ENCODE data around the gene NHLRC4. TPM values are rescaled to one million over a fixed set of nuclear protein-coding genes. Genes with fewer than 3 reads are reported as not detected.
A peak's percentile ranks its signal among the peaks of the same experiment; 100 is the strongest.

The NHLRC4 gene
- total and polyA plus RNA-seq, 2 of the 8 experiments (the other 6 are each of a cell fraction or from before 2014, with no cell fraction given): 0.60 to 0.76 TPM

DNA sequence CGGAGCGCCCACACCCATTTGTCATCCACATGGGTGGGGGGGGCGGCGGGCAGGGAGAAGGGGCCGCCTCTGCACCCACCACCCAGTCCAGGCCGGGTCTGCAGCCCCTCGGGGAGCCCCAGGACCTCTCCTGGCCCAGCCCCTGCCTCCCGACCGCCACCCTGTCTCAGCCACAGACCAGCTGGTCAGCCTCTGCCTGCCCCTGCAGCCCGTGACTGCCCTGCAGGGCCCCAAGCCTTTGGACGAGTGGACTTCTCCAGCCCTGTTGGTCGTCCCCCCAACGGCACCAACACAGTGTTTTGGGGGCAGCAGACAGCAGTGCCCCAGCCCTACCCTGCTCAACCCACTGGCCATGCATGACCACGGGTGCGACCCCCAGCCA is 5.4 kb upstream of the NHLRC4 start:
- no peak overlapping the region for H2BK20ac ChIP-seq (ENCODE audit: low read length)
- no peak overlapping the region for H4K8ac ChIP-seq (ENCODE audit: extremely low read depth, insufficient read depth, low read length)
- no peaks in the 10 kb centered on the region; a peak in 1 of 8 replicates for H3K36me3 ChIP-seq (ENCODE audit: control insufficient read depth in 2 of 4, insufficient read depth in 4 of 4, low read length in 3 of 4)
- DNase-seq (ENCODE audit: low read depth in 1 of 2, low spot score in 2 of 2) (no peak), FAIRE-seq (no peak)
- ChIA-PET CTCF (ENCODE audit: partially characterized antibody) (interaction anchor here (0.7 to 1.4 kb wide), 5 partner anchors 22 to 169 kb away, joined by 3 to 4 read pairs (median 3); no protein-coding TSS in a partner anchor), POLR2A (ENCODE audit: partially characterized antibody) (interaction anchor here (0.9 kb wide), 1 partner anchor 32 kb away, joined by 3 read pairs; no protein-coding TSS in a partner anchor)
- TF ChIP-seq SP1 (IDR thresholded peaks at IDR 0.05; ENCODE audit: low read depth, low read length) (no peak), RBBP5 (IDR thresholded peaks at IDR 0.05; ENCODE audit: borderline replicate concordance, low read depth, low read length) (no peak)
- peaks cover 0 to 3% of the 10 kb centered on the region in 2 experiments for H4K20me1 ChIP-seq (replicated peaks in 1 of 2; ENCODE audit: control insufficient read depth in 1 of 2, insufficient read depth in 2 of 2, low read length in 2 of 2)
- H2BK15ac ChIP-seq (ENCODE audit: low read length): no peak overlapping the region
- no peak overlapping the region for H3K9ac ChIP-seq (replicated peaks in 1 of 4; ENCODE audit: extremely low read depth in 1 of 4, low read depth in 3 of 4, low read length in 3 of 4)
- no peaks in the 10 kb centered on the region for H3K9me3 ChIP-seq (ENCODE audit: insufficient read depth in 2 of 2, low read depth in 1 of 2, low read length in 1 of 2)
- no peak overlapping the region for H3K27ac ChIP-seq (ENCODE audit: low read depth, low read length)
- H3K23me2 ChIP-seq (ENCODE audit: low read depth, low read length): peaks cover 9% of the 10 kb centered on the region
- no peak overlapping the region for H3K14ac ChIP-seq (ENCODE audit: insufficient read length)
- H3K79me1 ChIP-seq (ENCODE audit: low read depth, low read length): no peaks in the 10 kb centered on the region; the same call in 1 of the 2 replicates
- H2BK5ac ChIP-seq (ENCODE audit: low read depth, low read length): no peak overlapping the region
- no peak overlapping the region for H2BK12ac ChIP-seq (ENCODE audit: low read depth, low read length)
- no peak overlapping the region for H4K91ac ChIP-seq (replicated peaks; ENCODE audit: insufficient read length, low read length)
- peaks cover 0 to 20% (median 8%) of the 10 kb centered on the region in 4 experiments; a peak in 4 of 7 replicates for H3K4me1 ChIP-seq (replicated peaks in 1 of 4; ENCODE audit: control insufficient read depth in 3 of 4, insufficient read depth in 4 of 4, low read length in 3 of 4)
- no peak overlapping the region for H4K5ac ChIP-seq (ENCODE audit: insufficient read length, low read depth, low read length)
- peak overlapping the region; percentile 40; the same call in 1 of the 2 replicates for H2AK5ac ChIP-seq (ENCODE audit: low read depth, low read length)
- H3K56ac ChIP-seq (replicated peaks; ENCODE audit: insufficient read length, low read depth, low read length): no peak overlapping the region
- H3K23ac ChIP-seq (ENCODE audit: insufficient read length): no peak overlapping the region
- peaks cover 22 to 40% (median 32%) of the 10 kb centered on the region in 4 experiments; a peak in 6 of 7 replicates for H3K27me3 ChIP-seq (replicated peaks in 1 of 4; ENCODE audit: control insufficient read depth in 3 of 4, extremely low read depth in 1 of 4, insufficient read depth in 3 of 4, low read length in 3 of 4)
- no peak overlapping the region for H3K4me2 ChIP-seq (ENCODE audit: insufficient read depth in 1 of 2, low read depth in 2 of 2, low read length in 2 of 2)
- no peak overlapping the region for H3K4ac ChIP-seq (replicated peaks; ENCODE audit: insufficient read length, low read depth, low read length)
- H2AFZ ChIP-seq (ENCODE audit: low read length): no peak overlapping the region
- WGBS, 2 experiments (ENCODE audit: extremely low coverage in 1 of 2, insufficient coverage in 1 of 2, insufficient read length in 1 of 2, insufficient replicate concordance in 2 of 2, low coverage in 1 of 2, low lambda C conversion rate in 2 of 2, missing lambda C conversion rate in 1 of 2): 76% methylated on average over 11 of the region's 15 CpGs; no CpG with 5 or more reads in 1 of the 2 experiments
- no peak overlapping the region for H3K4me3 ChIP-seq (ENCODE audit: extremely low read depth in 1 of 4, insufficient read depth in 2 of 4, low read depth in 3 of 4, low read length in 4 of 4)
- no peaks in the 10 kb centered on the region for H3K79me2 ChIP-seq (ENCODE audit: control insufficient read depth in 1 of 2, insufficient read depth in 2 of 2, low read length in 2 of 2)
- 0 out of 2 replicates have a peak overlapping the region, but pooled peaks have one; percentile 2 for H3K18ac ChIP-seq (ENCODE audit: extremely low read depth, low read length)
- H2BK120ac ChIP-seq (replicated peaks; ENCODE audit: low read depth, low read length): no peak overlapping the region

Measured in H1 (cell line).